ENCODE data around the gene DMKN.

DMKN gene

GRCh38 chr19:35518313-35518712 is 4.9 kb upstream of the DMKN start:
- H3K79me2 ChIP-seq (ENCODE audit: control insufficient read depth, low read length) = no peaks in the 10 kb centered on the region
- no peak overlapping the region for H3K4me3 ChIP-seq (ENCODE audit: low read length)
- no peaks in the 10 kb centered on the region for H3F3A ChIP-seq (ENCODE audit: control insufficient read depth, insufficient read depth)
- no peaks in the 10 kb centered on the region for H3K4me1 ChIP-seq (ENCODE audit: control insufficient read depth, low read length)
- H3K27ac ChIP-seq (ENCODE audit: low read depth, low read length) = no peak overlapping the region
- TF ChIP-seq EZH2phosphoT487 (IDR thresholded peaks at IDR 0.05; ENCODE audit: borderline replicate concordance, low read length) = no peak
- no peak for TF ChIP-seq CTCF (IDR thresholded peaks at IDR 0.05; ENCODE audit: low read depth, low read length, poor library complexity, severe bottlenecking)
- H3K9me2 ChIP-seq (replicated peaks; ENCODE audit: control insufficient read depth, low read length) = no peaks in the 10 kb centered on the region
- H3K9me3 ChIP-seq (ENCODE audit: control insufficient read depth, insufficient read depth, low read length) = no peaks in the 10 kb centered on the region
- peaks cover 7% of the 10 kb centered on the region; the same call in 1 of the 2 replicates for H3K27me3 ChIP-seq (ENCODE audit: control insufficient read depth, low read length)
- no peak overlapping the region for H3K4me2 ChIP-seq (ENCODE audit: low read length)
- H3K36me3 ChIP-seq (ENCODE audit: control insufficient read depth, low read length) = no peaks in the 10 kb centered on the region
- no peaks in the 10 kb centered on the region for H4K20me1 ChIP-seq (ENCODE audit: control insufficient read depth, insufficient read depth, low read depth, low read length)

GRCh38 chr19:35517342-35517741 is 3.9 kb upstream of the DMKN start:
- Histone ChIP-seq H3K79me2 (ENCODE audit: control insufficient read depth, low read length) (no peaks in the 10 kb centered on the region), H4K20me1 (ENCODE audit: control insufficient read depth, insufficient read depth, low read depth, low read length) (no peaks in the 10 kb centered on the region), H3F3A (ENCODE audit: control insufficient read depth, insufficient read depth) (no peaks in the 10 kb centered on the region), H3K27ac (ENCODE audit: low read depth, low read length) (no peak overlapping the region), H3K9me2 (replicated peaks; ENCODE audit: control insufficient read depth, low read length) (no peaks in the 10 kb centered on the region), H3K4me1 (ENCODE audit: control insufficient read depth, low read length) (no peaks in the 10 kb centered on the region), H3K4me3 (ENCODE audit: low read length) (no peak overlapping the region), H3K27me3 (ENCODE audit: control insufficient read depth, low read length) (peaks cover 11% of the 10 kb centered on the region; the same call in 1 of the 2 replicates), H3K9me3 (ENCODE audit: control insufficient read depth, insufficient read depth, low read length) (no peaks in the 10 kb centered on the region), H3K4me2 (ENCODE audit: low read length) (no peak overlapping the region), H3K36me3 (ENCODE audit: control insufficient read depth, low read length) (no peaks in the 10 kb centered on the region)
- TF ChIP-seq EZH2phosphoT487 (IDR thresholded peaks at IDR 0.05; ENCODE audit: borderline replicate concordance, low read length) (no peak), CTCF (IDR thresholded peaks at IDR 0.05; ENCODE audit: low read depth, low read length, poor library complexity, severe bottlenecking) (no peak)

GRCh38 chr19:35516310-35516709 is 2.9 kb upstream of the DMKN start:
- Histone ChIP-seq H3K9me3 (ENCODE audit: control insufficient read depth, insufficient read depth, low read length) (no peaks in the 10 kb centered on the region), H3K36me3 (ENCODE audit: control insufficient read depth, low read length) (no peaks in the 10 kb centered on the region), H3F3A (ENCODE audit: control insufficient read depth, insufficient read depth) (no peaks in the 10 kb centered on the region), H4K20me1 (ENCODE audit: control insufficient read depth, insufficient read depth, low read depth, low read length) (no peaks in the 10 kb centered on the region), H3K27ac (ENCODE audit: low read depth, low read length) (no peak overlapping the region), H3K79me2 (ENCODE audit: control insufficient read depth, low read length) (no peaks in the 10 kb centered on the region), H3K27me3 (ENCODE audit: control insufficient read depth, low read length) (peaks cover 11% of the 10 kb centered on the region; the same call in 1 of the 2 replicates), H3K9me2 (replicated peaks; ENCODE audit: control insufficient read depth, low read length) (no peaks in the 10 kb centered on the region), H3K4me1 (ENCODE audit: control insufficient read depth, low read length) (no peaks in the 10 kb centered on the region), H3K4me3 (ENCODE audit: low read length) (no peak overlapping the region), H3K4me2 (ENCODE audit: low read length) (no peak overlapping the region)
- TF ChIP-seq CTCF (IDR thresholded peaks at IDR 0.05; ENCODE audit: low read depth, low read length, poor library complexity, severe bottlenecking) (no peak), EZH2phosphoT487 (IDR thresholded peaks at IDR 0.05; ENCODE audit: borderline replicate concordance, low read length) (no peak)

Data from DOHH2 (cell line).